GM18519 (cell line): ENCODE results near the gene CRYBG1.

Experiments used
- ATAC-seq: cut with Tn5 transposase; IDR thresholded peaks from one replicate; pipeline ENCODE4 v1.9.1; 2021; ENCODE audit warnings: mild to moderate bottlenecking, moderate library complexity; ENCODE audit not compliant: unreplicated experiment, low FRiP score

Gene CRYBG1

GRCh38 chr6:106360410-106360988, at the start of gene CRYBG1:
Gene CRYBG1 (plus strand): TSS chr6:106360717. CDS start chr6:106360909, 192 bp downstream.
- ATAC-seq: peak; percentile 39

- ATAC-seq: no peak
Measured at GRCh38 chr6:106315765-106316374, 44.6 kb upstream of the CRYBG1 start.

- ATAC-seq: no peak
Measured at GRCh38 chr6:106316375-106316766, 44.1 kb upstream of the CRYBG1 start.

GRCh38 chr6:106318061-106318460, 42.5 kb upstream of the CRYBG1 start:
- ATAC-seq: no peak

- ATAC-seq: no peak
Measured at GRCh38 chr6:106318851-106319250, 41.7 kb upstream of the CRYBG1 start.

- ATAC-seq: no peak
Measured at GRCh38 chr6:106321940-106322339, 38.6 kb upstream of the CRYBG1 start.

GRCh38 chr6:106324726-106325335, 35.7 kb upstream of the CRYBG1 start:
- no peak for ATAC-seq

GRCh38 chr6:106325336-106326178, 35.0 kb upstream of the CRYBG1 start, which contains the start of gene ATG5:
Gene ATG5 (minus strand): TSS chr6:106325760. CDS start chr6:106316208, 9,552 bp downstream.
- peak; percentile 86 for ATAC-seq

GRCh38 chr6:106334646-106335448, 25.7 kb upstream of the CRYBG1 start:
- ATAC-seq: no peak

GRCh38 chr6:106339334-106340029, 21.0 kb upstream of the CRYBG1 start:
- no peak for ATAC-seq

GRCh38 chr6:106347219-106347618, 13.3 kb upstream of the CRYBG1 start:
- no peak for ATAC-seq

GRCh38 chr6:106356378-106356777, 4.1 kb upstream of the CRYBG1 start:
- no peak for ATAC-seq

GRCh38 chr6:106359959-106360409, 533 bp upstream of the CRYBG1 start:
- no peak for ATAC-seq

- ATAC-seq: no peak
Measured at GRCh38 chr6:106360989-106361430, 493 bp downstream of the CRYBG1 start.

GRCh38 chr6:106363401-106364138, 3.1 kb downstream of the CRYBG1 start:
- ATAC-seq: no peak

GRCh38 chr6:106369739-106370138, 9.2 kb downstream of the CRYBG1 start:
- ATAC-seq: no peak

- ATAC-seq: no peak
Measured at GRCh38 chr6:106370639-106371038, 10.1 kb downstream of the CRYBG1 start.

GRCh38 chr6:106372838-106373501, 12.5 kb downstream of the CRYBG1 start:
- no peak for ATAC-seq
